ENCODE measurements around the gene DPP9. TPM values are rescaled to one million over a fixed set of nuclear protein-coding genes. Genes with fewer than 3 reads are reported as not detected.
A peak's percentile ranks its signal among the peaks of the same experiment; 100 is the strongest.

DPP9 gene
- total and polyA plus RNA-seq, 2 of the 13 experiments (the other 11 are each of a cell fraction or from before 2014, with no cell fraction given) = 8.4 to 25.8 TPM

- Histone ChIP-seq H4K20me1 (ENCODE audit: insufficient read depth, low read length) (no peaks in the 10 kb centered on the region), H3K36me3 (replicated peaks in 1 of 2; ENCODE audit: control insufficient read depth in 1 of 2, insufficient read depth in 2 of 2, low read length in 2 of 2) (peaks cover 40 to 69% of the 10 kb centered on the region in 2 experiments), H3K9ac (ENCODE audit: insufficient read depth, low read depth, low read length) (no peak overlapping the region), H3K79me2 (ENCODE audit: insufficient read depth, low read length) (no peaks in the 10 kb centered on the region), H3K9me3 (ENCODE audit: low read length) (no peaks in the 10 kb centered on the region), H3K4me2 (ENCODE audit: low read depth, low read length) (no peak overlapping the region), H3K4me3 (replicated peaks in 1 of 3; ENCODE audit: insufficient read depth in 1 of 3, low read depth in 2 of 3, low read length in 3 of 3) (no peak overlapping the region), H3K27ac (ENCODE audit: extremely low read length, insufficient read depth, low read length) (no peak overlapping the region), H3K27me3 (ENCODE audit: control insufficient read depth in 1 of 2, insufficient read depth in 2 of 2, low read length in 2 of 2) (no peaks in the 10 kb centered on the region; a peak in 1 of 5 replicates), H2AFZ (ENCODE audit: low read length) (no peak overlapping the region), H3K4me1 (ENCODE audit: insufficient read depth, low read length) (no peaks in the 10 kb centered on the region)
- no peak for ATAC-seq
- ChIA-PET CTCF (ENCODE audit: low intra/inter-chr PET ratio, low total read pairs) (no interaction called here), POLR2A (no interaction called here)
- 96% methylated on average over 16 of the region's 19 CpGs for WGBS (ENCODE audit: low lambda C conversion rate)
- BruUV-seq (replicated peaks) = no TSS peak
- TF ChIP-seq SETDB1 (CRISPR knock-in tag; IDR thresholded peaks at IDR 0.05; ENCODE audit: borderline replicate concordance) (no peak), ARID2 (CRISPR knock-in tag; IDR thresholded peaks at IDR 0.05; ENCODE audit: borderline replicate concordance) (no peak), NRL (CRISPR knock-in tag; IDR thresholded peaks at IDR 0.05; ENCODE audit: borderline replicate concordance) (0 out of 2 replicates have a peak, but pooled peaks have one; percentile 24), ZNF432 (CRISPR knock-in tag; IDR thresholded peaks at IDR 0.05; ENCODE audit: borderline replicate concordance) (no peak), RAD21 (CRISPR knock-in tag; IDR thresholded peaks at IDR 0.05) (no peak), AHR (CRISPR knock-in tag; IDR thresholded peaks at IDR 0.05) (no peak), AGO2 (optimal IDR thresholded peaks at IDR 0.05; ENCODE audit: low read depth, low read length) (peak; percentile 70), MATR3 (CRISPR knock-in tag; IDR thresholded peaks at IDR 0.05) (no peak), GTF3A (CRISPR knock-in tag; conservative IDR thresholded peaks at IDR 0.05) (no peak), RXRA (CRISPR knock-in tag; IDR thresholded peaks at IDR 0.05) (no peak), NAIF1 (CRISPR knock-in tag; IDR thresholded peaks at IDR 0.05; ENCODE audit: borderline replicate concordance) (no peak), HES4 (CRISPR knock-in tag; IDR thresholded peaks at IDR 0.05; ENCODE audit: borderline replicate concordance) (no peak), DNMT3B (CRISPR knock-in tag; conservative IDR thresholded peaks at IDR 0.05) (no peak)
- TF ChIP-seq, protein P1, sequence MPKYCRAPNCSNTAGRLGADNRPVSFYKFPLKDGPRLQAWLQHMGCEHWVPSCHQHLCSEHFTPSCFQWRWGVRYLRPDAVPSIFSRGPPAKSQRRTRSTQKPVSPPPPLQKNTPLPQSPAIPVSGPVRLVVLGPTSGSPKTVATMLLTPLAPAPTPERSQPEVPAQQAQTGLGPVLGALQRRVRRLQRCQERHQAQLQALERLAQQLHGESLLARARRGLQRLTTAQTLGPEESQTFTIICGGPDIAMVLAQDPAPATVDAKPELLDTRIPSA (CRISPR knock-in tag; IDR thresholded peaks at IDR 0.05; ENCODE audit: borderline replicate concordance) = no peak
- TF ChIP-seq, protein P2, sequence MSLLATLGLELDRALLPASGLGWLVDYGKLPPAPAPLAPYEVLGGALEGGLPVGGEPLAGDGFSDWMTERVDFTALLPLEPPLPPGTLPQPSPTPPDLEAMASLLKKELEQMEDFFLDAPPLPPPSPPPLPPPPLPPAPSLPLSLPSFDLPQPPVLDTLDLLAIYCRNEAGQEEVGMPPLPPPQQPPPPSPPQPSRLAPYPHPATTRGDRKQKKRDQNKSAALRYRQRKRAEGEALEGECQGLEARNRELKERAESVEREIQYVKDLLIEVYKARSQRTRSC (CRISPR knock-in tag; IDR thresholded peaks at IDR 0.05; ENCODE audit: low read depth) = no peak
- no peak for DNase-seq (ENCODE audit: low spot score)
- FAIRE-seq = no peak
- intact Hi-C loops (cut with micrococcal nuclease; ENCODE audit: unreplicated experiment) = no loop called here
- in situ Hi-C loops (cut with HindIII; ENCODE audit: extremely low pct_ligation_motif_present, low pct_unique_long_range_greater_than_20kb) = no loop called here
Observed at GRCh38 chr19:4695224-4695731, 28.4 kb downstream of the DPP9 start.
